GM18861 (cell line): ENCODE data around the gene URB2.
"Not testable (repeated sequence)": the region's sequence is repeated elsewhere in the genome, so short reads cannot be mapped to it uniquely, and the experiment has no call there.

Experiments
- ATAC-seq: cut with Tn5 transposase; IDR thresholded peaks from one replicate; pipeline ENCODE4 v1.9.1; 2021; ENCODE audit not compliant: unreplicated experiment

URB2 gene

DNA sequence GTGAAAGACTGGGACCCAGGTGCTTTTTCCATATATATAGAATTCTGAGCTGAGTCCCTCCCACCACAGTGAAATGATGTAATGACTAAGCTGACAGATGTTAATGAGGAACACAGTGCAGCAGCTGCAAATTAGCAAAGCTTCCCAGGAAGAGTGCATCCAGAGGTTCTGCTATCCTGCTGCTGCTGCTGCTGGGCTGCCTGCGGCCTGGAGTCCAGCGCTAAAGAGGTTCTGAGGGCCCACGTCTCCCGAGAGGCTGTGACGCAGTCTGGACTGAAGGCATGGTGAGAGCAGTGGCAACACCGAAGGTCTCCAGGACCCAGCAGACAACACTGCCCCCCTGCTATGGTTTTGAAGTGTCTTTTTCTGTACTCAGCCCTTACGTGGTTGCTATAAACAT, 63.9 kb downstream of the URB2 start:
- ATAC-seq: no peak

DNA sequence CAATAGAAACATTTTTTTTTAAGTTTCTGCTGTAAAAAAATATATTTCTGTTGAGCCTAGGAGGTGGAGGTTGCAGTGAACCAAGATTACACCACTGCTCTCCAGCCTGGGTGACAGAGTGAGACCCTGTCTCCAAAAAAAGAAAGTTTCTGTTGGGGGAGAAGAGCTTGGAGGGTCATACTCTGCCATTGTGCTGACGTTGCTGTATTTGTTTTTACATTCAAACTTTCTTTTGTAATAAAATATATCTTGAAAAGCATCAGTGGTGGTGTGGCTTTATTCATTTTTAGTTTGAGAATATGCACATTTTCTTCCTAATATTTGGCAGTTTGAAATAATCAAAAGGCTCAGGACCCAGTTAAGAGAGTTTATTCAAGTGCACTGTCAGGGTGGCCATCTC, 64.6 kb downstream of the URB2 start:
- ATAC-seq: no peak

DNA sequence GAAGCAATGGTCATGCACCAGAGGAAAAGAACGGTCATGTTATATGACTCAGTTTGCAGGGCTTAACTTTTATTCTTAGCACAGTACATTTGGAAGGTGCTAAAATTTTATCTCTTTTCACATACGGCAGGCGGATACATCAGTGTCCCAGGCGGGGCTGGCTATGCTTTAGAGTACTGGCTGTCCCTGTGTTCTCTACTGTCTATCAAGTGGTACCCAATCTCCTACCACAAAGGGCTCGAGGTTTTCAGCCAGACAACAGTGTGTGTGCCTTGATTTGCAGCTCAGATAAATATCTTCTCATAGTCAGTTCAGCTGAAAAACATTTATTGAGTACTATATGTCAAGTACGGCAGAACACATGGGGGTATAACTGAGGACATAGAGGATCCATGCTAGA, 65.3 kb downstream of the URB2 start:
- no peak for ATAC-seq

DNA sequence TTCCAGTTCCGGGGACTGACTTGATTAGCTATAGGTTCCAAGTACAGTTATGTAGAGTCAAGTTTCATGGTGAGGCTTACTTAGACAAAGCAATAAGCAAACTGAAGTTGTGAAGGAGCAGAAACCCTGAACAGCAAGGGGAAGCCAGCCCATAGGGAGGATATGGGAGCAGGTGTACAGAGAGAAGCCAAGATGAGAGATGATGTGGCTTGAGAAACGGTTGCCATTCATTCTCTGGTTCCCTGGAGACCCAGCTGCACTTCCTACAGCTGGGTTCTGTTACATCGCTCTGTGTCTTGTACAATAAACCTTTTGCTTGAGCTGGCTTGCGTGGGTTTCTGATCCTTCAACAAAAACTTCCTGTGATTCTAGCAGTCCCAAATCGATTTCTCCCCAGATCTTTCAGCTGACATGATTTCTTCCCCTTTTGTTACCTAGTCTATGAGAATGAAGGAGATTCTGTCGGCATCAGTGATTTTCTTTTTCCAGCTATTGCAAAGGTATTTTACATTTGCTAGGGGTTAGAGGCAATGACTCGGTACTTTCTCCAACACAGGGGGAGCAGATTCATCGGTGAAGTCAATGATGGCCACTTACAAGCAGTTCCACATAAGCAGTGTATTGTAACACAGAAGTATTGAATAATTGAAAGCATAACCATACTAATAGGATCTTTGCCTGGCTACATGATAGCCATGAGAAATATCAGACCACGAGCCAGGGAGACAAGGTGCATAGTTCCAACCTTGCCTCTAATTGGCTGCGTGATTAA, 67.3 kb downstream of the URB2 start:
- peak; percentile 49 for ATAC-seq

DNA sequence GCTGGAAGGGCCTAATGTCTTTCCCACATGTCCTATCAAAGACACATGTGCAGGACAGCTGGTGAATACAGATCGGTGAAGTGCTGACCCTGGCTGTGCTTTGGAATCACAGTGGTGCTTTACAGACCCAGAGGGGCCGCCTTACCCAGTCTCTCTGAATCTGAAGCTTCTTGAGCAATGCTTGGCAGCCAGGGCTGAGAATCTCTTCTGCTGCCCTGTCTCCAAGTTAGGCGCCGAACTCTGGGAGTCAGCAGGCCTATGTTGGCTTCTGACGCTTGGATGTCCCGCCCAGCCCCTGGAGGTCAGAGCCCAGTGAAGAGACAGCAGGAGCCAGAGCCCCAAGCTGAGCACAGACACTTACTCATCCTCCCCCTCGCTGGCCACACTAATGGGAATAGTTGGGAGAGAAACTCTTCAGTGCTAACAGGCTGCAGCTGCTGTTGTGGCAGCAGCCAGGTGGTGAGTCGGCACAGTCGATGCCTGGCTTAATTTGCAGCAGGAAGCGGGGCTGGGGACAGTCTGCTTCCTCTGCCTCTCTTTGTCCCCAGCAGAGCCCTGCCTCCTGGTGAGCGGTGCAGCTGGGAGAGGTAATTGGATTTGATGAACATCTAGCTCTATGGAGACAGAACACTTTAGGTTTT, 68.1 kb downstream of the URB2 start:
- no peak for ATAC-seq

DNA sequence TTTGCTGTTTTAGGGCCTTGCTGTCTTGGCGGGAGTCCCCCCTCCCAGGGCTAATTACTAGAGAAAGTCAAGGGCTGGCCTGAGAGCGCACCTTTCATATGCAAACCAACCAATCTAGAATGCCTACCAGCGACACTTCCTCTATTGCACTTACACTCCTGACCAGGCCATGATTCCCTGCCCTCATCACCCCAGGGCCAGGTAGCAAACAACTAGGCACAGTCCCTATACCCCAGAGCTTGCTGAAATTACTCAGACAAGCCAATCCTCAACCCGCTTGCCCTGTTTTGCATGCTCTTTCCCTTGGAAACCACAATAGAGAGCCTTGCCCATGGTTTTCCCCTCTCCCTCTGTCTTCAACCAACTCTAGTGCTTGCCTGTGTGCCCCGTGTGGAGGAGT, 70.3 kb downstream of the URB2 start:
- no peak for ATAC-seq

DNA sequence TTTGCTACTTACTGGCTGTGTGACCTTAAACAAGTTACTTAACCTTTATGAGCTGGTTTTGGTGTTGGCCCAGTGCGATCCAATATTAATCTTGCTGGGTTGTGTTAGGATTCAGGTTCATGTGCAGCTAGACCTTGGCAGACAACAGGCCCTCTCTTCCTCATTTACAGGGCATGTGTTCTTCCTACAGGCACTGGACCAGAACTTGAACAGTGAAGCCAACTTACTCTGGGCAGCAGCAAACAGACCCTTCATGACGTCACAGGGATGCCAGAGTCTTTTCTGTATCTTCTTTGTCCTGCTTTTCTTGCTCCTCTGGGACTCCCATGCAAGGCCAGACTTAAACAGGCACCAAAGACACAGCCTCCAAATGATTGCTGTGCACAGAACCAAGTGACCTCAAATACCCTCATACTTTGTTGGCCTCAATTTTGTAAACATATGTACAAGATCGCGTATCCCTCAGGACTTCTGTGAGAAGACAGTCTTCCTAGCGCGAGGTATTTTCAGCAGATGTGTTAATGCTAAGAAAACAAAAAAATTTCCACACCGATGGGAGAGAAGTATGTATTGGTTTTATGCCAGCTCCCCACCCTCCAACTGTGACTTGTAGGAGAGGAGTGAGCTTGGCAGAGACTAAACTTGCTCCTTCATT, 73.7 kb downstream of the URB2 start:
- ATAC-seq: no peak

DNA sequence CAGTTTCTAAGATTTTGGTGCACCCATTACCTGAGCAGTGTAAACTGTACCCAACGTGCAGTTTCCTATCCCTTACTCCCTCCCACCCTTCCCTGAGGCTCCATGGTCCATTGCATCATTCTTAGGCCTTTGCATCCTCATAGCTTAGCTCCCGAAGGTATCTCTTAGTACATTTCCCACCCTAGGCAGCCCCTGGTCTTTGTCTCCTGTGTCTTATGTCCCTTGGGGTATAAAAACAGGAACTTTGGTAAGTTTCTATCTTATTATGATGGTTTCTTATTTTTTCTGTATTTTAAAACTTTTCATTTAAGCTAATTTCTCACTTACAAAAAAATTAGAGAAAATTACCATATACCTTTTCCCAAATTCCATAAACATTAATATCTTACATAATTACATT, 78.1 kb downstream of the URB2 start:
- ATAC-seq: no peak

DNA sequence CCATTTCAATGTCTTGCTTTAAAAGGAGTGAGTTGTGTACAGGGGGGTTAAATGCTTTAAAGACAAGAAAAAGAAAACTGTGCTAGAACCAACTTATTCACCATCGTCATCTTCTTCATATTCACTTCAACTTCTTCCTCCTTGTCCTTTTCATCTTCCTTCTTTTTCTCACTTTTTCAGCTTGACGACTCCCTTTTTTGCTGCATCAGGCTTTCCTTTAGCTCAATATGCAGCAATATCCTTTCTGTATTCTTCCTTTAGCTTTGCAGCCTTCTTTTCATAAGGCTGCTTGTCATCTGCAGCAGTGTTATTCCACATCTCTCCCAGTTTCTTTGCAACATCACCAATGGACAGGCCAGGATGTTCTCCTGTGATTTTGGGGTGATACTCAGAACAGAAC, 79.1 kb downstream of the URB2 start:
- not testable (repeated sequence) for ATAC-seq

DNA sequence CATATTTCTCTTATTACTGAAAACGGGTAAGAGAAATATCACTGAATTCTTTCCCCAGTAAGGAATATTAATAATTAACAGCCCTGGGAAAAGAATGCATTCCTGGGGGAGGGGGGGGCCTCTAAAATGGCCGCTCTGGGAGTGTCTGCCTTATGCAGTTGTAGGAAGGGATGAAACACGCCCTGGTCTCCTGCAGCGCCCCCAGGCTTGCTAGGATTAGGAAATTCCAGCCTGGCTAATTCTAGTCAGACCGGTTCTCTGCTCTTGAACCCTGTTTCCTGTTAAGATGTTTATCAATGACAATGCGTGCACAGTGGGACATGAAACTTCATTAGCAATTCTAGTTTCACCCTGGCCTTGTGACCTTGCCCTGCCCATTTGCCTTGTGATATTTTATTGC, 81.1 kb downstream of the URB2 start:
- not testable (repeated sequence) for ATAC-seq

DNA sequence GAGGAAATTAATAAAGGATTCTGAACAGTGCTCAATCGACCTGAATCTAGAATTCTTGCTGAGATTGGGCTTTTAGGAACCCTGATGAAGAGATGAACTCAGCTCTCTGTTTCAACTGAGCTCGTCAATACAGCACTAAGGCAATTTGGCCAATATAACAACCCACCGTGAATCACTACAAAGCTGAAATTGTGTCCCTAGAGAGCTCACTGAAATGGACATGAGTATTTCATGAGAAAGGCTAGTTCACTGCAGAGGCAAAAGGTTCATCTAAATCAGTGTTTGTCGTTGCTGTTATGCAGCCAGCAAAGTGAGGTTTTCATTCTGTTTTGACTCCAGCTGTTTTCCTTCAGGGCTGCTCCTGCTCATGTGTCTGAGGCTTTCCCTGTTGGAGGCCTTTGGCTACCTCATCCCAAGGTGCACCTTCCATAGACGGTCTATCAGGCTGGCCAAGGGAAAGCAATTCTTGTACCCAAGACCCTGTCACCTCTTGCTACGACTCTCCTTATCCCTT, 83.5 kb downstream of the URB2 start:
- ATAC-seq: no peak
